Heart right ventricle (tissue), 16 donors: ENCODE results near the gene MC3R. TPM values are rescaled to one million over a fixed set of nuclear protein-coding genes. Genes with fewer than 3 reads are reported as not detected.

ENCODE experiments used
- ATAC-seq, 8 donors: fragments of 200-7000 bp; cut with Tn5 transposase; one replicate each; pipeline ENCODE4 v1.9.1; 2020; ENCODE audit warnings: mild to moderate bottlenecking in 8 of 8, moderate library complexity in 8 of 8, moderate number of reproducible peaks in 1 of 8
- DNase-seq, 2 donors: peaks; one replicate each; pipeline ENCODE4 v3.0.0-alpha.2; 2020
- H3K27ac ChIP-seq, 10 donors: fragments of 200-600 bp; sonication (generic) in 2 of 10; one replicate each; pipeline versions ENCODE4 v1.5.0 to v1.8.0; 2020 to 2022; ENCODE audit warnings: mild to moderate bottlenecking in 3 of 10
- H3K27me3 ChIP-seq, 7 donors: fragments of 200-600 bp; one replicate each; pipeline ENCODE4 v1.8.0; 2021 to 2022; ENCODE audit warnings: mild to moderate bottlenecking in 2 of 7
- H3K36me3 ChIP-seq, 9 donors: fragments of 200-600 bp; sonication (generic) in 1 of 9; one replicate each; pipeline versions ENCODE4 v1.5.0 to v1.8.0; 2020 to 2022; ENCODE audit warnings: mild to moderate bottlenecking in 2 of 9
- H3K4me1 ChIP-seq, 9 donors: fragments of 200-600 bp; sonication (generic) in 1 of 9; one replicate each; pipeline versions ENCODE4 v1.5.0 to v1.8.0; 2020 to 2022; ENCODE audit warnings: mild to moderate bottlenecking in 4 of 9
- H3K4me3 ChIP-seq, 10 donors: fragments of 200-600 bp; sonication (generic) in 2 of 10; one replicate each; pipeline versions ENCODE4 v1.5.0 to v1.8.0; 2020 to 2022; ENCODE audit warnings: mild to moderate bottlenecking in 7 of 10, moderate library complexity in 2 of 10
- H3K9me3 ChIP-seq, 11 donors: fragments of 200-600 bp in 10 of 11; sonication (generic) in 2 of 11; one replicate each; pipeline versions ENCODE4 v1.5.0 to v1.8.0; 2013 to 2022; ENCODE audit warnings: mild to moderate bottlenecking in 2 of 11, control low read depth in 1 of 11, moderate library complexity in 1 of 11
- CTCF ChIP-seq, 9 donors: fragments of 200-600 bp; sonication (generic) in 2 of 9; IDR thresholded peaks; one replicate each; pipeline versions ENCODE4 v1.5.0 to v1.8.0; 2021 to 2022; ENCODE audit warnings: antibody characterized with exemption in 9 of 9, mild to moderate bottlenecking in 5 of 9, moderate library complexity in 1 of 9
- WGBS, 2 donors: extraction: QIAGEN DNeasy Blood & Tissue Kit; methylation state at CpG; one replicate each; pipeline ENCODE4 v1.1.7; 2013; ENCODE audit warnings: inconsistent platforms in 1 of 2; 5-methylcytosine and 5-hydroxymethylcytosine counted together
- intact Hi-C, 10 donors: fragments of 100-400 bp; cut with DNase I; formaldehyde crosslinking; loops; one replicate each; pipeline versions ENCODE4 v1.11.1 to v1.14.2; 2022
- polyA plus RNA-seq, 2 donors: library from polyadenylated mRNA; stranded (reverse); fragments of 200-250 nt; gene quantifications; one replicate each; pipeline ENCODE4 v1.2.3, GENCODE V29; 2013
- total RNA-seq, 10 donors: library from RNA; stranded (reverse); fragmentation: NEBNext Ultra II Directional in 3 of 10; extraction: Animal tissue kit (Norgen Biotek cat#: 25700) in 3 of 10; gene quantifications; one replicate each; pipeline versions ENCODE4 v1.2.1 to v1.2.4, GENCODE V29; 2021 to 2023
- donor health status: Arrhythmogenic right ventricular cardiomyopathy.
- donor health status: ischemic (EF 13 %, LVEDD 7.1; RV severe dilation, severe dysfunction).
- donor health status: healthy with polysubstance abuse.
- donor health status: DM: no; HTN: yes; CAD: no.
- donor health status: DM: no; HTN: no; CAD: no.
- donor health status: ischemic (EF 25% LVEDD 6.9; RV normal size, moderate dysfunction).
- donor health status: ischemic (EF 25% LVEDD 5.7; RV mildly dilated, moderate dysfunction).
- donor health status: healthy.
- donor health status: DM: yes; HTN: yes; CAD: no.
- donor health status: Ischemic cardiomyopathy.
- donor health status: ischemic (EF 35%, LVEDD 5.7; RV mildly dilated, moderate dysfunction).
- donor health status: nonischemic (EF 11% LVEDD 7.7; RV severe dilation, severe dysfunction).
- donor health status: DM: yes; HTN: yes; CAD: no.
- donor health status: PGD.
- donor health status: ischemic (EF 29% LVEDD 5.4; RV normal size, mild dysfunction).
- donor health status: nonischemic (EF 23%, LVEDD 6.1; RV moderate dilation, normal function).

Gene MC3R
- total and polyA plus RNA-seq, 12 donors: not detected

DNA sequence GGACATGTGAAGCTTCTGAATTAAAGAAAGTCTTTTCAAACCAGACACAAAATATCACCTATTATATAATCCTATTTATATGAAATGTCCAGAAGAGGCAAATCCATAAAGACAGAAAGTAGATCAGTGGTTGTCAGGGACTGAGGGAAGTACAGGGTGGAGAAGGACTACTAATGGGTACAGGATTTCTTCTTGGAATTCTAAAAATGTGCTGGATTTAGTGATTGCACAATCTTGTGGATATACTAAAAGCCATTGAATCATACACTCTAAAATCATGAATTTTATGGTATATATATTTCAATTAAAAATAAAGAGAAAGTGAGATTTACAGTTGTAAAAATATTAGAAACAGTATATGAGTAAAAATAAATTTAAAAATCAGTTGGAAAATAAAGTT, 18.7 kb upstream of the MC3R start:
- no peaks in the 10 kb centered on the region for H3K4me1 ChIP-seq
- no peaks in the 10 kb centered on the region for H3K36me3 ChIP-seq
- DNase-seq: no peak
- peaks cover 0 to 9% (median 0%) of the 10 kb centered on the region in 7 donors for H3K27me3 ChIP-seq
- TF ChIP-seq CTCF (IDR thresholded peaks at IDR 0.05): no peak
- intact Hi-C loops: loop anchor here in 1 of 10 donors (10.0 kb wide), 1 partner anchor 345 kb away; no protein-coding TSS in a partner anchor
- no peak for ATAC-seq
- H3K4me3 ChIP-seq: no peak overlapping the region
- peaks cover 0 to 15% (median 0%) of the 10 kb centered on the region in 11 donors for H3K9me3 ChIP-seq
- no peak overlapping the region for H3K27ac ChIP-seq

GRCh38 chr20:56234110-56234509, 14.4 kb upstream of the MC3R start:
- H3K4me3 ChIP-seq: no peak overlapping the region
- TF ChIP-seq CTCF (IDR thresholded peaks at IDR 0.05): no peak
- H3K36me3 ChIP-seq: no peaks in the 10 kb centered on the region
- H3K4me1 ChIP-seq: no peaks in the 10 kb centered on the region
- intact Hi-C loops: no loop called here
- DNase-seq (no peak), ATAC-seq (no peak)
- H3K9me3 ChIP-seq: peaks cover 0 to 37% (median 6%) of the 10 kb centered on the region in 11 donors
- no peak overlapping the region for H3K27ac ChIP-seq
- WGBS, 2 donors: 76 to 77% methylated on average over 3 of the region's 3 CpGs
- H3K27me3 ChIP-seq: peaks cover 0 to 10% (median 0%) of the 10 kb centered on the region in 7 donors

DNA sequence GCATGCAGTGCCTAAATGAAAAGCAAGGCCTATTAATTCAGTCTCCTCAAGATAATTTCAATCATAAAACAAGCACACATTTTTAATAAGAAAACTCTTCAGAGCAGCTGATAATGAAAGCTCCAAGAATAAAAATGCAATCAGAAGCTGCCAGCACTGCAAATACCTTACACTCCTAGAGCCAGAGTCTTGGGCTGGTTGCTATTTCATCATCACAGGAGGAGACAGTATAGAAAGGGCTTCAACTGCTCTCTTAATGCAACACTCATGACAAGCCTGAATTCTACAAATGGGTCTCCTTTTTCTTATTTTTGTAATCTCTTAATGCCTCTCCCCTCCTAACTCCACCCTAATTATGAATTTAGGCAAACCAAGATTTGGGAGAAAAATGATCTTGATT, 11.2 kb upstream of the MC3R start:
- intact Hi-C loops: no loop called here
- no peak overlapping the region for H3K4me3 ChIP-seq
- peaks cover 0 to 48% (median 7%) of the 10 kb centered on the region in 11 donors for H3K9me3 ChIP-seq
- H3K27ac ChIP-seq: no peak overlapping the region
- H3K4me1 ChIP-seq: no peaks in the 10 kb centered on the region
- H3K27me3 ChIP-seq: peaks cover 0 to 10% (median 0%) of the 10 kb centered on the region in 7 donors
- no peak for TF ChIP-seq CTCF (IDR thresholded peaks at IDR 0.05)
- no peak for DNase-seq
- H3K36me3 ChIP-seq: no peaks in the 10 kb centered on the region
- no peak for ATAC-seq

- H3K9me3 ChIP-seq: peaks cover 0 to 11% (median 0%) of the 10 kb centered on the region in 11 donors
- WGBS, 2 donors: 27 to 31% methylated on average over 6 of the region's 6 CpGs
- H3K36me3 ChIP-seq: no peaks in the 10 kb centered on the region
- no peak overlapping the region for H3K4me3 ChIP-seq
- no peaks in the 10 kb centered on the region for H3K4me1 ChIP-seq
- TF ChIP-seq CTCF (IDR thresholded peaks at IDR 0.05): no peak
- no peak overlapping the region for H3K27ac ChIP-seq
- DNase-seq: no peak
- peaks cover 0 to 44% (median 30%) of the 10 kb centered on the region in 7 donors for H3K27me3 ChIP-seq
- intact Hi-C loops: no loop called here
- ATAC-seq: no peak
Observed at GRCh38 chr20:56244259-56244658, 4.3 kb upstream of the MC3R start.
